Fibroblast of skin of left biceps (primary cell): Measurements from ENCODE around the gene TRPM2.
"Not testable (repeated sequence)": the region's sequence is repeated elsewhere in the genome, so short reads cannot be mapped to it uniquely, and the experiment has no call there.

Experiments
- DNase-seq, 2 experiments: peaks; one replicate each; pipeline ENCODE4 v3.0.0-alpha.2; 2013; ENCODE audit warnings: low read depth in 2 of 2

The TRPM2 gene

DNA sequence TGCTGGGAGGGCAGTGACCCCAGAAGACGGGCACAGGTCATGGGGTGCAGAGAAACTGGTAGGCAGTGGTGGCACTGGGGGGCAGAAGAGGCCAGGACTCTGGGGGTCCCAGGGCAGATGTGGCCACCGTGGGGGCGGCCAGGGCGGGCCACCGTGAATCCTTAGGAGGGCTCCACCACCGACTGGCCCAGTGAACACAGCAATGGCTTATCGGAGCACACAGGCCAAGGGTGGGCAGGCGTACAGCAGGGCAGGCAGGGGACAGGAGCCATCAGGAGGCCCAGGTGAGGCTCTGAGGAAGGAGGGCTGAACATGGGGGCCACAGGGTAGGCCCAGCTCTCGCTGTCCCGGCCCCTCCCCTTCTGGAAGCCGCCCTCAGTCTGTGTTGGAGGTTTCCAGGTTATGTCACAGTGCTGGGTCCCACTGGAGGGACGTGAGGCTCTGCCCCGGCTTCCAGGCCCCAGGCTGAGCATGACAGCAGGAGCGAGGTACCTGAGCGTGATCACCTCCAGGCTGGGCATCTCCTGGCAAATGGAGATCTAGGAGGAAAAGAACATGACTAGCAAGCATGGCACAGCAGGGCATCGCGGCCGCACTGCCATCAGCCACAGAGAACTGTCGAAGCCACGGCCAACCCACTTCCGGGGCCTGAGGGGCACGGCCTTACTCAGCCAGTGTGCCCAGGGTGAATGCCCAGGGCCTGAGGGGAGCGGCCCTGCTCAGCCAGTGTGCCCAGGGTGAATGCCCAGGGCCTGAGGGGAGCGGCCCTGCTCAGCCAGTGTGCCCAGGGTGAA is 18.0 kb upstream of the TRPM2 start:
- DNase-seq = no peak

DNA sequence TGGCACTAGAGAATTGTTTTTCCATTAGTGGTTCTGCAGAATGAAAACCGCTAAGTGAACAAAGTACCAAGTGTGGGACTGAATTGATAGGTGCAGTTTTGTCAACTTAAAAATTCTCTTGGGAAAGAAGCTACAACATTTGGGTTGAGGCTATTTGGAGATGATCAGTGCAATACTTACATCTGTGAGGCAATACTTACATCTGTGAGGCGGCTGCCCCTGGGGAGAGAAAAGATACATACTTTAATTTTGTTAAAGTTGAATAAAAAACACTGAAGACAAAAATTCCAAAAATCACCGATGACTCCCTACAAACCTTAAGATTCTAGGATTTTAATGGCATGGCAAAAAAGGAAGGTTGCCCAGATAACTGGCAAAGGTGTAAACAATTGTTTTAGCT is 16.0 kb upstream of the TRPM2 start:
- no peak for DNase-seq

GRCh38 chr21:44337941-44338895 is 15.2 kb upstream of the TRPM2 start:
- DNase-seq = no peak

GRCh38 chr21:44338971-44339910 is 14.2 kb upstream of the TRPM2 start, which contains the start of gene CFAP410:
Gene CFAP410 (minus strand): TSS chr21:44339390. CDS start chr21:44339194, 196 bp downstream.
- DNase-seq = peak; percentile 86 to 90

- not testable (repeated sequence) for DNase-seq
Measured at GRCh38 chr21:44341726-44342458, 11.5 kb upstream of the TRPM2 start.

DNA sequence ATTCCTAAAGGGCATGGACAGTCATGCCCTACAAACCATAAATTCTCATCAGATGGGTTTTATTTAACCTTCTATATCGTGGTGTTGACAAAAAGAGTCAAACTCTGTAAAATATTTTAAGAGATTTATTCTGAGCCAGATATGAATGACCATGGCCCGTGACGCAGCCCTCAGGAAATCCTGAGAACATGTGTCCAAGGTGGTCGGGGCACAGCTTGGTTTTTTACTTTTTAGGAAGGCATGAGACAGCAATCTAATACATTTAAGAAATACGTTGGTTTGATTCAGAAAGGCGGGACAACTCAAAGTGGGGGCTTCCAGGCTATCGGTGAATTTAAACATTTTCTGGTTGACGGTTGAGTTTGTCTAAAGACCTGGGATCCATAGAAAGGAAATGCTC is 10.4 kb upstream of the TRPM2 start:
- DNase-seq = not testable (repeated sequence)

DNA sequence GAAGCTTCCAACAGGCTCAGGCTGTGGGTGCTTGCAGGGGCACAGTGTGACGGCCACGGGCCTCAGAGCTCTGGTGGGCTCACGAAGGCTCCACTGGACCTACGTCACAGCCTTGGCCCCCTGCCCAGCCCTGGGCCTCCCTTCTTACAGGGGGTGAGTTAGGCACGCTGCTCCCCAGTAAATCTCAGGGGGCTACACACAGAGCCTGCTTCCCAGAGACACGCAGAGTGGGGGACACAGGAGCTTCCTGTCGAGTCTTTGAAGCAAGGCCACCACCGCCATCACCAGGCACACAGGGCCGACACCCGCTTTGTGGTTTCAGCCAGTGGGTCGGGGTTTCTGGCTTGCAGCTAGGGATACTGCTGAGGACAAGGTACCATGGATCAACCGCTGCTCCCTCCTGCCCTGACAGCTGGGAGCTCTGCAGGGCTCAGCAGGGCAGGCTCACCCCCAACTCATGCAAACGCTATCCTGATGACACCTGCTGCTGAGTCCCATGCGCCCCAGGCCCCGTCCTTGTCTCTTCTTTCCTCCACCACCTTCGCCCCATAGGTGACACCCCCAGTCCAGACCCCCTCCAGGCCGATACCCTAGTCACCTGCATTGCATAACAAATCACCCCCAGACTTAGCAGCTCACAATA is 8.8 kb upstream of the TRPM2 start:
- DNase-seq = no peak

- DNase-seq = no peak
Measured at GRCh38 chr21:44345495-44345894, 7.9 kb upstream of the TRPM2 start.

- DNase-seq = no peak
Measured at GRCh38 chr21:44347911-44348451, 5.4 kb upstream of the TRPM2 start.

DNA sequence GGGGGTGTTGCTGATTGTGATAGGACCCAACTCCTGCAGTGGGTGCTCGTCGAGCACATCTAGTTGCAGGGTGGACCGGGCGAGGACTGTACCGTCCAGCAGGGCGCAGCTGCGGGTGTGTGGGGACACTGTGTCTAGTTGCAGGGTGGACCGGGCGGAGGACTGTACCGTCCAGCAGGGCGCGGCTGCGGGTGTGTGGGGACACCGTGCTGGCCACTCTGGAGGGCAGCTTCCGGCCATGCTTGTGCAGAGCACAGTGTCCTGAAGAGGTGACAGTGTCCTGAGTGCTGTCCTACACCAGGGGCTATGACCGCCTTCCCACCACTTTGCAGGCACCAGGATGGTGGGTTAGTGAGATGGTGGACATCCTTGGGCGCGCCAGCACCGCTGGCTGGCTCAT is 4.6 kb upstream of the TRPM2 start:
- no peak for DNase-seq

- no peak for DNase-seq
Measured at GRCh38 chr21:44349416-44349846, 4.0 kb upstream of the TRPM2 start.

GRCh38 chr21:44349847-44350772 is 3.3 kb upstream of the TRPM2 start:
- no peak for DNase-seq

GRCh38 chr21:44350773-44351481 is 2.5 kb upstream of the TRPM2 start:
- no peak for DNase-seq

GRCh38 chr21:44351535-44352252 is 1.7 kb upstream of the TRPM2 start:
- no peak for DNase-seq

- no peak for DNase-seq
Measured at GRCh38 chr21:44352253-44352860, 1.1 kb upstream of the TRPM2 start.

- DNase-seq = no peak
Measured at GRCh38 chr21:44354001-44354405, 582 bp downstream of the TRPM2 start.
